Activated CD4-positive, alpha-beta T cell treated with anti-CD3 and anti-CD28 coated beads, Interleukin-2, amount 10 ng/mL, durations not matched to agents 24 days and 14 days (primary cell): ENCODE data around the gene BRD9. TPM values are rescaled to one million over a fixed set of nuclear protein-coding genes. Genes with fewer than 3 reads are reported as not detected.

Experiments
- DNase-seq: peaks from one replicate; pipeline ENCODE4 v3.0.0; 2022
- H3K27ac Mint-ChIP-seq: one replicate; pipeline ENCODE4 v1.8.0; 2022; ENCODE audit warnings: mild to moderate bottlenecking, mixed read lengths
- H3K27me3 Mint-ChIP-seq: one replicate; pipeline ENCODE4 v1.8.0; 2022; ENCODE audit warnings: mixed read lengths
- H3K36me3 Mint-ChIP-seq: one replicate; pipeline ENCODE4 v1.8.0; 2022; ENCODE audit warnings: low read depth, mild to moderate bottlenecking, mixed read lengths
- H3K4me1 Mint-ChIP-seq: one replicate; pipeline ENCODE4 v1.8.0; 2021; ENCODE audit warnings: mixed read lengths
- H3K4me3 Mint-ChIP-seq: one replicate; pipeline ENCODE4 v1.8.0; 2022; ENCODE audit warnings: mild to moderate bottlenecking, moderate library complexity, mixed read lengths
- H3K9me3 Mint-ChIP-seq: one replicate; pipeline ENCODE4 v1.8.0; 2021; ENCODE audit warnings: mixed read lengths
- intact Hi-C: fragments of 100-400 bp; cut with micrococcal nuclease; formaldehyde crosslinking; loops from one replicate; pipeline ENCODE4 v1.15.1; 2023
- total RNA-seq: library from RNA; stranded (reverse); gene quantifications from 2 replicates; pipeline ENCODE4 v1.2.3, GENCODE V29; 2022

The BRD9 gene
- total RNA-seq, 1 donor from 2014 or later, result 82.0 TPM

- Mint-ChIP-seq H3K36me3 (peaks cover 32% of the 10 kb centered on the region), H3K4me3 (no peak overlapping the region), H3K27ac (no peak overlapping the region), H3K27me3 (no peaks in the 10 kb centered on the region), H3K4me1 (peaks cover 3% of the 10 kb centered on the region), H3K9me3 (no peaks in the 10 kb centered on the region)
- DNase-seq, result no peak
- intact Hi-C loops, result loop anchor here (2.0 kb wide), 1 partner anchor 233 kb away; no protein-coding TSS in a partner anchor
Measured at GRCh38 chr5:903756-904096, 11.1 kb upstream of the BRD9 start.

GRCh38 chr5:902129-902916 lies 9.7 kb upstream of the BRD9 start:
- Mint-ChIP-seq H3K4me1 (peaks cover 3% of the 10 kb centered on the region), H3K27ac (no peak overlapping the region), H3K36me3 (peaks cover 28% of the 10 kb centered on the region), H3K9me3 (no peaks in the 10 kb centered on the region), H3K27me3 (no peaks in the 10 kb centered on the region), H3K4me3 (no peak overlapping the region)
- intact Hi-C loops, result loop anchor here (2.0 kb wide), 1 partner anchor 232 kb away; no protein-coding TSS in a partner anchor
- DNase-seq, result no peak

- Mint-ChIP-seq H3K27ac (no peak overlapping the region), H3K4me3 (no peak overlapping the region), H3K4me1 (peaks cover 6% of the 10 kb centered on the region), H3K27me3 (no peaks in the 10 kb centered on the region), H3K36me3 (peaks cover 35% of the 10 kb centered on the region), H3K9me3 (no peaks in the 10 kb centered on the region)
- DNase-seq, result no peak
- intact Hi-C loops, result no loop called here
Measured at GRCh38 chr5:900781-901180, 8.2 kb upstream of the BRD9 start.

DNA sequence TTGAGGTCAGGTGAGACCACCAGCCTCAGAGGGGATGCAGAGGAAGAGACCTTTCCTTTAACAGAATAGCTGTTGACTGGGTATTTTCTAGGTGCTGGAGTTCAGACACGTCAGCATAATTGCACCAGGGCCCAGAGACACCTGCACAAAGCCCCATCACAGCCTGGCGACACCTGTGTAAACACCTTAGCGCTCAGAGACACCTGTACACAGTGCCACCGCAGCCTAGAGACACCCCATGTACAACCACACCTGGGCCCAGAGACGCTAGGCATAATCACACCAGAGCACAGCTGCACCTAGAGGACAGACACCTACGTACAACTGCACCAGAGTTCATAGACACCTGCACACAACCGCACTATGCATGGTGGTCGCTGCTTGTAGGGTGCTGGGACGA lies 1.1 kb upstream of the BRD9 start:
- H3K36me3 Mint-ChIP-seq, result peaks cover 46% of the 10 kb centered on the region
- intact Hi-C loops, result loop anchor here (10.0 kb wide), 1 partner anchor 449 kb away; the partner anchor contains the start of gene EXOC3
- no peaks in the 10 kb centered on the region for H3K27me3 Mint-ChIP-seq
- no peaks in the 10 kb centered on the region for H3K9me3 Mint-ChIP-seq
- DNase-seq, result no peak
- peak overlapping the region; percentile 80 for H3K27ac Mint-ChIP-seq
- peak overlapping the region; percentile 88 for H3K4me3 Mint-ChIP-seq
- peaks cover 18% of the 10 kb centered on the region for H3K4me1 Mint-ChIP-seq

GRCh38 chr5:893137-893506 lies 521 bp upstream of the BRD9 start:
- intact Hi-C loops, result loop anchor here (10.0 kb wide), 1 partner anchor 448 kb away; the partner anchor contains the start of gene EXOC3

GRCh38 chr5:891837-892393 lies 686 bp downstream of the BRD9 start:
- DNase-seq, result no peak
- intact Hi-C loops, result loop anchor here (1.0 to 10.0 kb wide), 2 partner anchors 220 to 447 kb away; partner anchors contain the start of genes EXOC3 and SLC12A7
- H3K27ac Mint-ChIP-seq, result peak overlapping the region; percentile 92
- H3K36me3 Mint-ChIP-seq, result peaks cover 63% of the 10 kb centered on the region
- no peaks in the 10 kb centered on the region for H3K9me3 Mint-ChIP-seq
- peaks cover 21% of the 10 kb centered on the region for H3K4me1 Mint-ChIP-seq
- no peaks in the 10 kb centered on the region for H3K27me3 Mint-ChIP-seq
- H3K4me3 Mint-ChIP-seq, result peak overlapping the region; percentile 88

More at GRCh38 chr5:893137-893506, 521 bp upstream of the BRD9 start:
- H3K27me3 Mint-ChIP-seq, result no peaks in the 10 kb centered on the region
- H3K36me3 Mint-ChIP-seq, result peaks cover 52% of the 10 kb centered on the region
- H3K27ac Mint-ChIP-seq, result peak overlapping the region; percentile 80
- peak overlapping the region; percentile 88 for H3K4me3 Mint-ChIP-seq
- peaks cover 21% of the 10 kb centered on the region for H3K4me1 Mint-ChIP-seq
- no peaks in the 10 kb centered on the region for H3K9me3 Mint-ChIP-seq
- DNase-seq, result no peak

DNA sequence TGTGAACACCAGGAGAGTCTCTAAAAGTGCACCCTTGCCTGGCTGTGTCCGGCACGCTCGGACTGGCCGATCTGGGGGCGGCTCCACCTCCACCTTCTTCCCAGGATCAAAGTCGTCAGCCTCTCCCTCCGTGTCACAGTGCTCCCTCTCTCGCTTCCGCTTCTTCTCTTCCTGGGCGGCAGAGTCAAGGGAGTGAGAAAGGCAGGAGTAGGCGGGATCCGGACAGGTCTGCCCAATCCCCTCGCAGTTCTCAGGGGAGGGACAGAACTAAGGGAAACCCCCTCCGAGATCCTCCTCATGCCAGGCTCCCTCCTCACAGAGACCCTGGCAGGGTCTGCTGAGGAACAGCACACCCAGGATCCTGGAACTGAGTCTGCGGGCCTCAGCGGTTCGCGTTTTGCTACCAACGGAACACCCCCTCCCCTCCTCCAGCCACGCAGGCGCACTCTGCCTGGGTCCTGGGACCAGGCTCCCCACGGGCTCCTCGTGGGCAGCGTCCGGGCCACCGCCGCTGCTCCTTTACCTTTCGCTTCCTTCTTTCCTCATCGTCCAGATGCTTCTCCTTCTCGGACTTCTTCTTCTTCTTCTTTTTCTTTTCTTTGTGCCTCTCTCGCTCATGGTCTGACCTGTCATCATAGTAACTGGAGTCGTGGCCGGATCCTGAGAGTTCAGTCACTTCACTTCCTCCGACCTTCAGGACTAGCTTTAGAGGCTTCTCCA lies 1.3 kb downstream of the BRD9 start:
- H3K4me3 Mint-ChIP-seq, result peak overlapping the region; percentile 88
- peaks cover 63% of the 10 kb centered on the region for H3K36me3 Mint-ChIP-seq
- H3K4me1 Mint-ChIP-seq, result peaks cover 19% of the 10 kb centered on the region
- H3K9me3 Mint-ChIP-seq, result no peaks in the 10 kb centered on the region
- DNase-seq, result no peak
- no peaks in the 10 kb centered on the region for H3K27me3 Mint-ChIP-seq
- peak overlapping the region; percentile 92 for H3K27ac Mint-ChIP-seq
- intact Hi-C loops, result loop anchor here (10.0 kb wide), 1 partner anchor 446 kb away; the partner anchor contains the start of gene EXOC3

GRCh38 chr5:889075-889710 lies 3.4 kb downstream of the BRD9 start:
- Mint-ChIP-seq H3K27me3 (no peaks in the 10 kb centered on the region), H3K9me3 (no peaks in the 10 kb centered on the region), H3K27ac (no peak overlapping the region), H3K36me3 (peaks cover 71% of the 10 kb centered on the region), H3K4me3 (no peak overlapping the region), H3K4me1 (peaks cover 17% of the 10 kb centered on the region)
- no peak for DNase-seq
- intact Hi-C loops, result no loop called here

DNA sequence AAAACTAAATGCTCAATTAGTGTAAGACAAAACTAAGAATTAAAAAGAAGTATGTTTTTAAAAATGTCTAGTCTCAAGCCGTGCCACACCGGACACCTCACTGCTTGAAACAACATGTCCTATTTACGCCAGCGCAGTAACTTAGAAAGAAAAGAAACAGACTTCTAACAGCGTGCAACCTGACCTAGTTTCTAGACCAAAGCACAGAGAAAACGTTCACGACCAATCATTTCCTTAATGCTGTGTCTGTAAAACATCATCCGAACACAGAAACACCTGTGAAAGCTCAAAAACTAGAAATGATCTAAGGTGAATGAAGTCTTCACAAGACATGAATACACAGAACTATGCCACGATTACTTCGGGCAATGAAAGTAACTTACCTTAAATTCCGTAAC lies 4.0 kb downstream of the BRD9 start:
- DNase-seq, result no peak
- Mint-ChIP-seq H3K4me1 (peaks cover 12% of the 10 kb centered on the region), H3K27ac (no peak overlapping the region), H3K27me3 (no peaks in the 10 kb centered on the region), H3K36me3 (peaks cover 75% of the 10 kb centered on the region), H3K9me3 (no peaks in the 10 kb centered on the region), H3K4me3 (no peak overlapping the region)
- intact Hi-C loops, result no loop called here

- intact Hi-C loops, result no loop called here
- Mint-ChIP-seq H3K9me3 (no peaks in the 10 kb centered on the region), H3K36me3 (peaks cover 80% of the 10 kb centered on the region), H3K4me1 (peaks cover 9% of the 10 kb centered on the region), H3K27ac (no peak overlapping the region), H3K27me3 (no peaks in the 10 kb centered on the region), H3K4me3 (no peak overlapping the region)
- DNase-seq, result no peak
Measured at GRCh38 chr5:887947-888637, 4.5 kb downstream of the BRD9 start.

GRCh38 chr5:886716-887325 lies 5.8 kb downstream of the BRD9 start:
- Mint-ChIP-seq H3K4me1 (peaks cover 21% of the 10 kb centered on the region), H3K4me3 (no peak overlapping the region), H3K27me3 (no peaks in the 10 kb centered on the region), H3K9me3 (peaks cover 12% of the 10 kb centered on the region), H3K27ac (no peak overlapping the region), H3K36me3 (peaks cover 93% of the 10 kb centered on the region)
- DNase-seq, result no peak
- intact Hi-C loops, result no loop called here

GRCh38 chr5:886036-886435 lies 6.6 kb downstream of the BRD9 start:
- H3K27me3 Mint-ChIP-seq, result no peaks in the 10 kb centered on the region
- no peak for DNase-seq
- intact Hi-C loops, result no loop called here
- H3K4me3 Mint-ChIP-seq, result no peak overlapping the region
- peaks cover 12% of the 10 kb centered on the region for H3K9me3 Mint-ChIP-seq
- peaks cover 95% of the 10 kb centered on the region for H3K36me3 Mint-ChIP-seq
- H3K27ac Mint-ChIP-seq, result no peak overlapping the region
- H3K4me1 Mint-ChIP-seq, result peaks cover 19% of the 10 kb centered on the region

GRCh38 chr5:885529-885928 lies 7.1 kb downstream of the BRD9 start:
- H3K27ac Mint-ChIP-seq, result no peak overlapping the region
- peaks cover 12% of the 10 kb centered on the region for H3K9me3 Mint-ChIP-seq
- H3K27me3 Mint-ChIP-seq, result no peaks in the 10 kb centered on the region
- H3K4me1 Mint-ChIP-seq, result peaks cover 19% of the 10 kb centered on the region
- H3K4me3 Mint-ChIP-seq, result no peak overlapping the region
- intact Hi-C loops, result no loop called here
- peaks cover 95% of the 10 kb centered on the region for H3K36me3 Mint-ChIP-seq
- no peak for DNase-seq
